Measurements from ENCODE around the gene RHOB. TPM values are rescaled to one million over a fixed set of nuclear protein-coding genes. Genes with fewer than 3 reads are reported as not detected.

Gene RHOB
- total RNA-seq, 2 donors from 2014 or later, result 391 to 554 TPM

DNA sequence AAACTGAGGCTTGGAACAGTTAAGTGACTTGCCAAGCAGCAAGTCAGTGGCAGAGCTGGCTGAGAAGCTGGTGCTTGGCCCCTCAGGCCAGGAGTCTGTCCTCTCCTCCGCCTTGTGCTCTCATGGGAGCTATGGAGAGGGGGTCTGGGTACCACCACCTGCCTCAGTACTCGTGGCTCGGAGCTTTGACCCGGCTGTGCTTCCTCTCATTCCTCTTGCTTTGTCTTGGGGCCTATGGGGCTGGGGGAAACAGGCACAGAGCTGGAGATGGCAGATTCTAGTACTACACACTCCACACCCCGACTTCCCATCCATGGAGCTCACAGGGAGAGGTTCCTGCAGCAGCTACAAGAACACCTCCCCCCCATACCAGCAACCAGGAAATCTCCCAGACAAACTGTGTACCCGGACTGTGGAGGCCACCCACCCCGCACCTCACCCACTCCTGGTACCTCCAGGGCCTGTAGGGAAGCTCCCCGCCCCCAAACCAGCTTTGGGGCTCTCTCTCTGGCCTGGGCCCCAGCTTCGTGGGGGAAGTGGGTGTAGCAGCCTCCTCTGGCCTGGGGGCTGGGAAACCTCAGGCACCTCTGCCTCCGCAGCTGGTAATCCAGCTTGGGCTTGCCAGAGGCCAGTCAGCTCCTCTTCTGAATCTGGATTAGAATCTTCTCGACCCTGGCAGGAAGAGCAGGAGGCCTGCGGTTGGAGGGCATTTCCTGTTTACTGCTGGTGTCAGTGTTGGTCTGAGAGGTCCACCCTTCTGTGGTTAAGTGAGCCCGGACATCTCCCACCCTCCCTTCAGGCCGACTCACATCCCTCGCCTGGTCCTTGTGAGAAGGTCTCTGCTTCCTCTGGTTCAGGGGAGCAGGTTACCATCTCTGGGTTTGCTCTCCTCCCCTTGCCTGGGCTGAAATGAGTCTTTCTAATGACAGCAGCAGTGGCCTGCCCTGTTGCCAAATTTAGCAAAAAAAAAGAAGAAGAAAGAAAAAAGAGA is 22.3 kb upstream of the RHOB start:
- H3K4me1 ChIP-seq (replicated peaks), result no peaks in the 10 kb centered on the region
- no peak for DNase-seq (ENCODE audit: low spot score)
- WGBS, result 74% methylated on average over 15 of the region's 15 CpGs

DNA sequence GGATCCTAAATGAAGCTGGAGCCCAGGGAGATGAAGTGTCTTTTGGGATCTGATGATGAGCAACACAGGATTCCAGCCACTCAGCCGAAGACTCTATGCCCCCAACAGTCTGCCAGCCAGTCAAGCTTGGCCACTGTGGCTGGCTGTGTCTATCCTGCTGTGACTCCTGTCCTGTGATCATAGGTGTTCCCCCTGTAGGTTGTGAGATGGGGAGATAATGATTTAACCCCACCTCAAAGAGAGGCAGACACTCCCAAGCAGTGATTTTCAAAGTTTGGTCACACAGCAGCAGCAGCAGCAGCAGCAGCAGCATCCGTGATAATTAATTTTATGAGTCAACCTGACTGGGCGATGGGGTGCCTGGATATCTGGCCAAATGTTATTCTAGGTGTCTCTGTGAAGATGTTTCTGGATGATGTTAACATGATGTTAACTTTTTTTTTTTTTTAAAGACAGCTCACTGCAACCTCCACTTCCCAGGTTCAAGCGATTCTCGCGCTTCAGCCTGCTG is 21.4 kb upstream of the RHOB start:
- Histone ChIP-seq H3K4me1 (replicated peaks) (no peaks in the 10 kb centered on the region), H3K27ac (no peak overlapping the region)
- intact Hi-C loops (cut with DNase I), result no loop called here

More for the DNA sequence above, 22.3 kb upstream of the RHOB start:
- Histone ChIP-seq H3K36me3 (no peaks in the 10 kb centered on the region), H3K27ac (peak overlapping the region; percentile 13 to 27), H3K4me3 (no peak overlapping the region), H3K27me3 (replicated peaks; ENCODE audit: insufficient read depth) (no peaks in the 10 kb centered on the region), H3K9me3 (no peaks in the 10 kb centered on the region)
- TF ChIP-seq, protein P1, sequence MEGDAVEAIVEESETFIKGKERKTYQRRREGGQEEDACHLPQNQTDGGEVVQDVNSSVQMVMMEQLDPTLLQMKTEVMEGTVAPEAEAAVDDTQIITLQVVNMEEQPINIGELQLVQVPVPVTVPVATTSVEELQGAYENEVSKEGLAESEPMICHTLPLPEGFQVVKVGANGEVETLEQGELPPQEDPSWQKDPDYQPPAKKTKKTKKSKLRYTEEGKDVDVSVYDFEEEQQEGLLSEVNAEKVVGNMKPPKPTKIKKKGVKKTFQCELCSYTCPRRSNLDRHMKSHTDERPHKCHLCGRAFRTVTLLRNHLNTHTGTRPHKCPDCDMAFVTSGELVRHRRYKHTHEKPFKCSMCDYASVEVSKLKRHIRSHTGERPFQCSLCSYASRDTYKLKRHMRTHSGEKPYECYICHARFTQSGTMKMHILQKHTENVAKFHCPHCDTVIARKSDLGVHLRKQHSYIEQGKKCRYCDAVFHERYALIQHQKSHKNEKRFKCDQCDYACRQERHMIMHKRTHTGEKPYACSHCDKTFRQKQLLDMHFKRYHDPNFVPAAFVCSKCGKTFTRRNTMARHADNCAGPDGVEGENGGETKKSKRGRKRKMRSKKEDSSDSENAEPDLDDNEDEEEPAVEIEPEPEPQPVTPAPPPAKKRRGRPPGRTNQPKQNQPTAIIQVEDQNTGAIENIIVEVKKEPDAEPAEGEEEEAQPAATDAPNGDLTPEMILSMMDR (IDR thresholded peaks at IDR 0.05), result no peak
- no peak for TF ChIP-seq POLR2AphosphoS5 (IDR thresholded peaks at IDR 0.05)
- no peak for TF ChIP-seq POLR2A (IDR thresholded peaks at IDR 0.05)
- intact Hi-C loops (cut with DNase I), result no loop called here

DNA sequence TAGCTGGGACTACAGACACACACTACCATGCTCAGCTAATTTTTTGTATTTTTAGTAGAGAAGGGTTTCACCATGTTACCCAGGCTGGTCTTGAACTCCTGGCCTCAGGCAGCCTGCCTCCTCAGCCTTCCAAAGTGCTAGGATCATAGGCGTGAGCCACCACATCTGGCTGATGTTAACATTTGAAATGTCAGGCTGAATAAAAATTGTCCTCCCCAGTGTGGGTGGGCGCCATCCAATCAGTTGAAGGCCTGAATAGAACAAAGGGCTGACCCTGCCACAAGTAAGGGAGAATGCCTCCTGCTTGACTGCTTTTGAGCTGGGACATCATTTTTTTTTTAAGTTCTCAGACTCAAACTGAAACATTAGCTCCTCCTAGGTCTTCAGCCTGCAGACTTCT is 21.0 kb upstream of the RHOB start:
- intact Hi-C loops (cut with DNase I), result no loop called here
- Histone ChIP-seq H3K27me3 (replicated peaks; ENCODE audit: insufficient read depth) (no peaks in the 10 kb centered on the region), H3K4me1 (replicated peaks) (no peaks in the 10 kb centered on the region), H3K4me3 (no peak overlapping the region), H3K27ac (no peak overlapping the region), H3K36me3 (no peaks in the 10 kb centered on the region), H3K9me3 (no peaks in the 10 kb centered on the region)
- TF ChIP-seq POLR2A (IDR thresholded peaks at IDR 0.05) (no peak), POLR2AphosphoS5 (IDR thresholded peaks at IDR 0.05) (no peak)
- TF ChIP-seq, protein P1 (IDR thresholded peaks at IDR 0.05), result no peak
- no peak for DNase-seq (ENCODE audit: low spot score)
- 94% methylated on average over 2 of the region's 2 CpGs for WGBS

More for the DNA sequence above, 21.4 kb upstream of the RHOB start:
- 88% methylated on average over 6 of the region's 6 CpGs for WGBS
- Histone ChIP-seq H3K36me3 (no peaks in the 10 kb centered on the region), H3K9me3 (no peaks in the 10 kb centered on the region), H3K27me3 (replicated peaks; ENCODE audit: insufficient read depth) (no peaks in the 10 kb centered on the region), H3K4me3 (no peak overlapping the region)
- TF ChIP-seq POLR2A (IDR thresholded peaks at IDR 0.05), result no peak
- no peak for TF ChIP-seq POLR2AphosphoS5 (IDR thresholded peaks at IDR 0.05)
- TF ChIP-seq, protein P1 (IDR thresholded peaks at IDR 0.05), result no peak
- no peak for DNase-seq (ENCODE audit: low spot score)

DNA sequence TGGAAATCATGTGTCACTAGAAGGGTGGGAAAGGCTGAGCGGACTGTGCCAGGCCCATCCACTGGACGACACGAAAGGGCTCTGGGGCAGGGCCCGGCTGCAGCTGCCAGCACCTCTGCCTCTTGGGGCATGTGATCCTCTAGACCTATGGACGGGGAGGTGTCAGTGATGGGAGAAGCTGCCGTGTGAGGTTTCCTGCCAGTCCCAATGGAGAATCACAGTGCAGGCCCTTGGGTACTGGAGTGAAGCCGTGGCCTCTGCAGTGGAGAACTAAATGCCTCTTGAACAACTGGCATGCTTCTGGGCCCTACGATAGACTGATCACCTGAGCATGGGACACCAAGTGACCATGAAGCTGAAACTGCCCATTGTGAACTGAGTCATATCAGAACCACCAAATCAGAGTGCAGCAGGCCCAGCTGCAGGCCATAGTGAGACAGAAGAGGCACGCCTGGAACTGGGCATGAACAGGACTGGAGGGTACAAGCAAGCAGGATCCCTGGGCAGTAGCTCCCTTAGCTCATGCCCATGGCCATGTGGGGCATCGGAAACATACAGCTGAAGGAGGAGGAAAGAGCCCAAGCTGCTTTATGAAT is 18.8 kb upstream of the RHOB start:
- no peak overlapping the region for H3K27ac ChIP-seq
- intact Hi-C loops (cut with DNase I), result no loop called here
- no peaks in the 10 kb centered on the region for H3K36me3 ChIP-seq
- 93% methylated on average over 10 of the region's 10 CpGs for WGBS
- H3K4me3 ChIP-seq, result no peak overlapping the region
- no peaks in the 10 kb centered on the region for H3K27me3 ChIP-seq (replicated peaks; ENCODE audit: insufficient read depth)
- TF ChIP-seq POLR2A (IDR thresholded peaks at IDR 0.05), result no peak
- no peak for TF ChIP-seq POLR2AphosphoS5 (IDR thresholded peaks at IDR 0.05)
- TF ChIP-seq, protein P1 (IDR thresholded peaks at IDR 0.05), result no peak
- DNase-seq (ENCODE audit: low spot score), result no peak
- no peaks in the 10 kb centered on the region for H3K9me3 ChIP-seq
- no peaks in the 10 kb centered on the region for H3K4me1 ChIP-seq (replicated peaks)

All from prostate gland (tissue), 2 donors.